HG03460 (cell line): Measurements from ENCODE around the gene CASK.
"Not testable (repeated sequence)": the region's sequence is repeated elsewhere in the genome, so short reads cannot be mapped to it uniquely, and the experiment has no call there.

Experiments
- ATAC-seq: cut with Tn5 transposase; IDR thresholded peaks from one replicate; pipeline ENCODE4 v1.9.1; 2021; ENCODE audit not compliant: unreplicated experiment

The CASK gene

GRCh38 chrX:41526271-41526670 lies 397.1 kb downstream of the CASK start:
- ATAC-seq, result no peak

- ATAC-seq, result no peak
These were observed 400.7 kb downstream of the CASK start for GRCh38 chrX:41522671-41523070.

GRCh38 chrX:41522081-41522480 lies 401.3 kb downstream of the CASK start:
- ATAC-seq, result no peak

- no peak for ATAC-seq
These were observed 403.9 kb downstream of the CASK start for GRCh38 chrX:41519468-41519867.

GRCh38 chrX:41518841-41519220 lies 404.5 kb downstream of the CASK start:
- ATAC-seq, result no peak

- ATAC-seq, result no peak
These were observed 405.1 kb downstream of the CASK start for GRCh38 chrX:41518127-41518840.

- no peak for ATAC-seq
These were observed 406.2 kb downstream of the CASK start for GRCh38 chrX:41516999-41517765.

GRCh38 chrX:41516456-41516855 lies 406.9 kb downstream of the CASK start:
- ATAC-seq, result no peak

GRCh38 chrX:41515376-41515775 lies 408.0 kb downstream of the CASK start:
- no peak for ATAC-seq

GRCh38 chrX:41514179-41514578 lies 409.2 kb downstream of the CASK start:
- no peak for ATAC-seq

- not testable (repeated sequence) for ATAC-seq
These were observed 410.5 kb downstream of the CASK start for GRCh38 chrX:41512853-41513252.

- ATAC-seq, result peak; percentile 97
These were observed 411.0 kb downstream of the CASK start for GRCh38 chrX:41512394-41512793.

GRCh38 chrX:41507919-41508318 lies 415.4 kb downstream of the CASK start:
- ATAC-seq, result no peak

GRCh38 chrX:41502004-41502403 lies 421.4 kb downstream of the CASK start:
- ATAC-seq, result no peak

GRCh38 chrX:41499984-41500383 lies 423.4 kb downstream of the CASK start:
- no peak for ATAC-seq

- ATAC-seq, result no peak
These were observed 424.2 kb downstream of the CASK start for GRCh38 chrX:41499195-41499594.

GRCh38 chrX:41491267-41492004 lies 431.9 kb downstream of the CASK start:
- ATAC-seq, result no peak

GRCh38 chrX:41490446-41490845 lies 432.9 kb downstream of the CASK start:
- no peak for ATAC-seq

- ATAC-seq, result no peak
These were observed 441.1 kb downstream of the CASK start for GRCh38 chrX:41482154-41482850.

GRCh38 chrX:41481264-41482109 lies 441.9 kb downstream of the CASK start:
- ATAC-seq, result no peak
